LNCaP clone FGC (cell line): Measurements from ENCODE around the gene RYK.

ENCODE experiments used
- DNase-seq: peaks from one replicate; pipeline ENCODE4 v3.0.0-alpha.2; 2011; ENCODE audit warnings: low read depth
- H3K4me3 ChIP-seq: 2 replicates; pipeline ENCODE4 v1.5.1; 2011; ENCODE audit warnings: mild to moderate bottlenecking, low read depth, low read length, control low read depth
- TF ChIP-seq, protein P1 (sequence below): IDR thresholded peaks from 2 replicates; pipeline ENCODE4 v1.5.1; 2012; ENCODE audit warnings: mild to moderate bottlenecking; ENCODE audit not compliant: control insufficient read depth, insufficient read depth; ENCODE audit errors: extremely low read depth

Gene RYK

DNA sequence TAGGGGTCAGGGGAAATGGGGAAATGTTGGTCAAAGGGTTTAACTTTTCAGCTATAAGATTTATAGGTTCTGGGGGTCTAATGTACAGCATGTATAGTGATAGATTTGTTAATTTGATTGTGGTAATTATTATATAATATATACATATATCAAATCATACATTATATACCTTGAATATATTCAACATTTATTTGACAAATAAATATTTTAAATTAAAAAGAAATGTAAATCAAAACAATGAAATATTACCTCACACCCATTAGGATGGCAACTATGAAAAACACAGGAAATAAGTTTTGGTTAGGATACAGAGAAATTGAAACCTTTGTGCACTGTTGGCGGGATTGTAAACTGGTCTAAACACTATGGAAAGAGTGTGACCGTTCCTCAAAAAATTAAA is 135.9 kb downstream of the RYK start:
- no peak overlapping the region for H3K4me3 ChIP-seq
- TF ChIP-seq, protein P1, sequence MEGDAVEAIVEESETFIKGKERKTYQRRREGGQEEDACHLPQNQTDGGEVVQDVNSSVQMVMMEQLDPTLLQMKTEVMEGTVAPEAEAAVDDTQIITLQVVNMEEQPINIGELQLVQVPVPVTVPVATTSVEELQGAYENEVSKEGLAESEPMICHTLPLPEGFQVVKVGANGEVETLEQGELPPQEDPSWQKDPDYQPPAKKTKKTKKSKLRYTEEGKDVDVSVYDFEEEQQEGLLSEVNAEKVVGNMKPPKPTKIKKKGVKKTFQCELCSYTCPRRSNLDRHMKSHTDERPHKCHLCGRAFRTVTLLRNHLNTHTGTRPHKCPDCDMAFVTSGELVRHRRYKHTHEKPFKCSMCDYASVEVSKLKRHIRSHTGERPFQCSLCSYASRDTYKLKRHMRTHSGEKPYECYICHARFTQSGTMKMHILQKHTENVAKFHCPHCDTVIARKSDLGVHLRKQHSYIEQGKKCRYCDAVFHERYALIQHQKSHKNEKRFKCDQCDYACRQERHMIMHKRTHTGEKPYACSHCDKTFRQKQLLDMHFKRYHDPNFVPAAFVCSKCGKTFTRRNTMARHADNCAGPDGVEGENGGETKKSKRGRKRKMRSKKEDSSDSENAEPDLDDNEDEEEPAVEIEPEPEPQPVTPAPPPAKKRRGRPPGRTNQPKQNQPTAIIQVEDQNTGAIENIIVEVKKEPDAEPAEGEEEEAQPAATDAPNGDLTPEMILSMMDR, result no peak
- no peak for DNase-seq

DNA sequence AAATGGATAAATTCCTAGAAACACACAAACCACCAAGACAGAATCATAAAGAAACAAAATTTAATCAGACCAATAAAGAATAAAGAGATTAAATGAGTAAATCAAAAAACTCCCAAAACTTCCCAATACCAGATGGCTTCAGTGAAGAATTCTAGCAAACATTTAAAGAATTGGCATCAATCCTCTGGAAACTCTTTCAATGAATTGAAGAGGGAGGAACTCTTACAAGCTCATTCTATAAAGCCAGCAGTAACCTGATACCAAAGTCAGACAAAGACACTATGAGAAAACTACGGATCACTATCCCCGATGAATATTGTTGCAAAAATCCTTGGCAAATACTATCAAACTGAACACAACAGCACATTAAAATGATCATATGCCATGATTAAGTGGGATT is 139.0 kb downstream of the RYK start:
- DNase-seq, result no peak
- no peak overlapping the region for H3K4me3 ChIP-seq
- TF ChIP-seq, protein P1, result no peak

DNA sequence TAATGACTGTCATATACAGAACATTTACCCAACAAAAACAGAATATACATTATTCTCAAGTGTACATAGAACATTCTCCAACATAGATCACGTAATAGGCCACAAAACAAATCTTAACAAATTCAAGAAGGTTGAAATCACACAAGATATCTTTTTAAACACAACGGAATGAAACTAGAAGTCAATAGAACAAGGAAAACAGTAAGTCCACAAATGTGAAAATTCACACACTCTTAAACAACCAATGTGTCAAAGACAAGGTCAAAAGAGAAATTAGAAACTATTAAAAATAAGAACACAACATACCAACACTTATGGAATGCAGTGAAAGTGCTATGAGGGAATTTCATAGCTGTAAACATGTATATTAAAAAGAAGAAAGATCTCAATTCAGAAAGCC is 139.7 kb downstream of the RYK start:
- no peak for DNase-seq
- H3K4me3 ChIP-seq, result no peak overlapping the region
- TF ChIP-seq, protein P1, result no peak
